Endothelial cell of umbilical vein (primary cell): ENCODE measurements around the gene NKRF.

ENCODE experiments used
- CTCF ChIP-seq, 2 donors: IDR thresholded peaks; 1 replicate in 1 of 2; 2 replicates in 1 of 2; pipeline ENCODE4 v1.5.1; 2011; ENCODE audit warnings: low read length in 2 of 2, mild to moderate bottlenecking in 2 of 2, moderate library complexity in 2 of 2, control low read depth in 1 of 2, inconsistent platforms in 1 of 2, low read depth in 1 of 2; ENCODE audit not compliant: insufficient read depth in 1 of 2; ENCODE audit errors: extremely low read depth in 1 of 2
- EZH2 ChIP-seq: IDR thresholded peaks from 2 replicates; pipeline ENCODE4 v1.6.1; 2012; ENCODE audit warnings: borderline replicate concordance, low read depth, mild to moderate bottlenecking, moderate library complexity, low read length, inconsistent platforms; ENCODE audit not compliant: severe bottlenecking
- FOS ChIP-seq: IDR thresholded peaks from 2 replicates; pipeline ENCODE4 v1.6.1; 2011; ENCODE audit warnings: mild to moderate bottlenecking, low read length, moderate library complexity, borderline replicate concordance; ENCODE audit not compliant: insufficient read depth
- JUN ChIP-seq: IDR thresholded peaks from 2 replicates; pipeline ENCODE4 v1.6.1; 2011; ENCODE audit warnings: borderline replicate concordance, low read depth; ENCODE audit not compliant: insufficient read length, insufficient read depth
- MAX ChIP-seq: IDR thresholded peaks from 2 replicates; pipeline ENCODE4 v1.6.1; 2011; ENCODE audit not compliant: insufficient read depth, insufficient read length
- MYC ChIP-seq: IDR thresholded peaks from one replicate; pipeline ENCODE4 v1.6.1; 2011; ENCODE audit warnings: mild to moderate bottlenecking, low read depth, low read length
- POLR2A ChIP-seq: IDR thresholded peaks from 2 replicates; pipeline ENCODE4 v1.6.1; 2012; ENCODE audit warnings: low read depth, mild to moderate bottlenecking, control low read depth, low read length
- POLR2AphosphoS5 ChIP-seq: IDR thresholded peaks from 2 replicates; pipeline ENCODE4 v1.6.1; 2012; ENCODE audit warnings: low read depth, mild to moderate bottlenecking, control low read depth, low read length, moderate library complexity; ENCODE audit not compliant: insufficient read depth

DNA sequence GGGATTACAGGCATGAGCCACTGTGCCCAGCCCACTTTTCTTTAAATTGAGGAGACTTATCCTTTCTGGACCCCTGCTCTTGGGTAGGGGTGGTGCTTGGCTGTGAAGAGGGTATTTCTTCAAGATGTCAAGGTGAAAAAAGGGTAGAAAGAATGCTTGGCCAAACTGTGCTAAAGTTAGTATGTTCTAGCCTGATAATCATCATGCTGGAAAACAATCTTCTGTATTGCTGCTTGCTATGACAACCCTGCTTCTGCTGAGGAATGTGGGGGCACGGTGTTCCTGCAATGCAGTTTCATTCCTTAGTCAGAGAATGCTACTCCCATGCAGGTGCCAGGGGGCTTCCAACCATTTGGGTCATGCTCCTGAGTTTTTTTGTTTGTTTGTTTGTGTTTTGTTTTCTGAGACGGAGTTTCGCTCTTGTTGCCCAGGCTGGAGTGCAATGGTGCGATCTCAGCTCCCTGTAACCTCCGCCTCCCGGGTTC, 35.8 kb downstream of the NKRF start:
- TF ChIP-seq POLR2A (no peak), POLR2AphosphoS5 (no peak), CTCF (IDR thresholded peaks at IDR 0.05; ENCODE audit: extremely low read depth in 1 of 2, insufficient read depth in 1 of 2, low read depth in 1 of 2, low read length in 2 of 2) (no peak), EZH2 (no peak), MAX (no peak), JUN (no peak), FOS (no peak), MYC (no peak)
